ENCODE results near the gene DGKI.

Gene DGKI

DNA sequence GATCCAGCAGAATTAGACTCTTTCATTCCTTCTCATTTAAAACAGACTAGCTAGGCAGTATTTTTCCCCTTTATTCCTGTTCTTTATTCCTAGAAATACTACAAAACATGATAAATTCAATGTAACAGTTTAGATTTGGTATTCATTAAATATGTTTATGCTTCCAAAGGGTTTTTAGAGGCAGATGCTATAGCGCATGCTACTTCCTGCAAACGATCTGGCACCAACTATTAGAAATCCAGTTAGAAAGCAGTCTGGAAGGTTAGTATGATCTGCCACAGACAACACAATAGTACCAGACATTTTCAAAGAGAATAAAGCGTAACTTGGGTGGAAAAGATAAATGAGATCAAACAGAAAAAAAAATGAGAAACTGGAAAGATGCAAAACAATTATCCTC, 439.7 kb downstream of the DGKI start:
- H3K27ac ChIP-seq = no peak overlapping the region
- DNase-seq (ENCODE audit: low read depth, low spot score) = no peak

DNA sequence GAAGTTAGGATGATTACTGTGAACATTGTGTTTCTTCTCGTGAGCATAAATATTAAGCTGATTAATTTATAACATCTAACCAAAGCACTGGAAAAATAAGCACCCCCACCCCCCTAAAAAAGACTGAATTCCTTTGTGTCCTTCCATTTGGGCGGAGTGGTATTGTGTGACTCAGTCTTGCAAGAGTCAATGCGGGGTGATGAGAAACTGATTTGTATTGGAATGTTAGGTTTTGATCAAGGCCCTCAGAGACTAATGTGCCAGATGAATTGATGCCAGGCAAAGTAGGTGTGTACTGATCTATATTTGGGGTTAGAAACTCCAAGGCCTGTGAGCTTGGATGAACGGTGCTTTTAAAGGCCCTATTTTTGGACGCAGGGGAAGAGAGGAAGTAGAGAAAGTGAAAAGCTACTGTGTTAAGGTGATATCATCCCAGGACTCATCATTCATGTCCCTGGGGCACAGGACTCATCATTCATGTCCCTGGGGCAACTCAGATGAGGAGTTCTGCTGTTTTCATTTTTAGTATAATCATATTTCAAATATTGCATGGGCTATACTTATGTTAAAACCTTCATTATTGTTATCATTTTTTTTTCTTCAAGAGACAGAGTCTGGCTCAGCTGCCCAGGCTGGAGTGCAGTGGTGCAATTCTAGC, 442.0 kb downstream of the DGKI start:
- no peak for DNase-seq (ENCODE audit: low read depth, low spot score)
- H3K27ac ChIP-seq = no peak overlapping the region

DNA sequence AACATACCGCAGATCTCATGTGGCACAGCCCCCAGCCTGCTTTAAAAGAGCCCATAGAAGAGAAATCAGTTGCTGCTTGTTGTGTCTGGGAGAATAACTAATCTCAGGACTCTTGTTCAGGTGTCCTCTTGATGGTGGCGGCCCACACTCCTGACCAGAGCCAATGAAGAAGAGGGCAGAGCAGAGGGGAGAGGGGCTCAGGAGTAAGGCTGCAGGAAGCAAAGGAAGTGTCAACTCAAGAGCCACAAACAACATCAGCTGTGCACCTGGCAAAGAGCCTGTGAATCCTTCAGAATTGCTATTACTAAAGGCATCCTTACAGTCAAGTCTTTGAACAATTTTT, 443.4 kb downstream of the DGKI start:
- H3K27ac ChIP-seq = no peak overlapping the region
- DNase-seq (ENCODE audit: low read depth, low spot score) = no peak

DNA sequence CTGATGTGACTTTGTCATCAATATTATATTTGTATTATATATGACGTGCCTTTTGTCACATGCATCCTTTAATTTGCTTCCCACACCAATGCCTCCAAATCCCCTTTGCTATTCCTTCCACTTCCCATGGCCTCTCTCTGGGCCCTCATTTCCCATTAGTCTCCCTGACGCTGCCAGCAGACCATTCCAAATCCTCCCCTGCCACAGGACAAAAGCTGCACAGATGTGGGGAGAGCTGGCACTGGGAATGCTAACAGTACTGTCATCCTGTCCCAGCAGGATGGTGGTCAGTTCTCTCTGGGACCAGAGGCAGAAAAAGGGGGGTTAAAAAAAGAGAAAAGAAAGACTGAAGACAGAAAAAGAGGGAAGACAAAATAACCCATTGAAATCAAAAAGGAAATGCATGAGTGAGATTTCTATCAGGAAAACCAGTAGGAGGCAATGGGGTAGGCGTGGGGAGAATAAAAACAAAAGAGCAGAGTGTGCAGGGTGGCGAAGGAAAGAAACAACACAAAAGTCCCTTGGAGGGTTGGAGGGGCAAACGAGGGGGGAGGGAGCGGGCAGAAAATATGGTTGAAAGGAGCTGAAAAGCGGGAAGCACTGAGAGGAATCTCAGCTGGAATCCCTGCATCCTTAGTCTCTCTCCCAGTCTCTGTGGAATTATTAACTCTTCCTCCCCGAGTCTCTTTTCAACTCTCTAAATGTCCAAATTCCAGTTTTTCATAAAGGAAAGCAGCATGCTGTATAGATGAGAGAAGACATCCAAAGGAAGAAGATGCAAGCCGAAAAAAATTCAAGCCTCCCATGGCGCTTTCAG, 444.0 kb downstream of the DGKI start:
- no peak overlapping the region for H3K27ac ChIP-seq
- DNase-seq (ENCODE audit: low read depth, low spot score) = no peak

DNA sequence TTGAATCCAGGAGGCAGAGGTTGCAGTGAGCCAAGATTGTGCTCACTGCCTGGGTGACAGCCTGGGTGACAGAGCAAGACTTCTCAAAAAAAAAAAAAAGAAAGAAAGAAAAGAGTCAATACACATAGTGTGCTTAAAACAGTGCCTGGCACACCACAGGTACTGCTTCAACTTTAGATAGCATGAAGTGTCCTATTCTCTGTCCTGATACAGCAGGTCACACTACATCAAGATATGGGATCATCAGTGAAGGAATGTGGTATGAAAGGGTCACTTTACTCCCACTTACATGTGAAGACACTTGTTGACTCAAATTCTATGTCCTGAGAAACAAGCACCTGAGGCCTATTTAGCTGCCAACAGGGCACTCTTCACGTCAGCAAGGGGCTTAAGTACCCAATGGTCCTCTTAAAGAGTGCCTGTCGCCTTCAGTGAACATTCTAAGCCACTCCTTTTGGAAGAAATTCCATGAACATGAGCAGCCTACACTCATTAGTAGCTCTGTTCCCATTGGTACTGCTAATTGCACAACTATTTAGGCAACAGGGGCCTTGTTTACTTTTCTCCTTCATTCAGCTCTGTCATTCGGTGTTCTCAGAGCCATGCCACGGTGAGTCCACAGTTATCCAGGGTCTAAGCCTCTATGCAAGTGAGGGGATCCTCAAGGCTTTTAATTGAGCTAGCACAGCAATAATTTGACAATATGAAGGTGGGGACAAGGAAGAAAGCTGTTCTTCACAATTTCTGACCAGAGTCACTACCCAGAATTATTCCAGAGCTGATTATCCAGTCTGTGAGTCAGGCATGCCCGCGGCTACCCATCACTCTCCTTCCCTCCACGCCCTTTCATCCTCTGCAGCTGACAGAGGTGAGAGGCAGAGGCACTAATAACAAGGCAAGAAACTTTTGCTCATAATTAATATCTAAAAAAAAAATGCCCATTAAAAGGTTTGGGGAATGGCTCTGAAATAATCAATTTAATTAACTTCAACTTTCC, 446.6 kb downstream of the DGKI start:
- H3K27ac ChIP-seq = no peak overlapping the region
- DNase-seq (ENCODE audit: low read depth, low spot score) = no peak

DNA sequence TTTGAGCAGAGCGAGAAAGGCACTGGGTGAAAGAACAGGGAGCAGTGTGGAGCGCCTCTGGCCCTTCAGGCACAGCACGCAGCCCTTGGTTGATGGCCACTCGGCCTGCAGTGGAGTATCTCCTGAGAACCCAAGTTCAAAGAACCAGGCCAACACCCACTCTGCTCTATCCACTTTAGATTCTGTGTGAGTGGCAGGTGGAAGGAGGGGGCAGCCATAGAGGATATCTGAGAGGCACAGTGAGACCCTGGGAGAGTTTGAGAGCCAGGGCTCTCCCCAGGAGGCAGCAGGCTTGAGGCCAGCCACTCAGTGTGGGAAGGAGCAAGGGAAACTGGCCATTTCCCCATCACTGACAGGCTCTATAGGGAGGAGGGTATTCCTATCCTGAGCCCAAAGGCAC, 450.7 kb downstream of the DGKI start:
- H3K27ac ChIP-seq = no peak overlapping the region

DNA sequence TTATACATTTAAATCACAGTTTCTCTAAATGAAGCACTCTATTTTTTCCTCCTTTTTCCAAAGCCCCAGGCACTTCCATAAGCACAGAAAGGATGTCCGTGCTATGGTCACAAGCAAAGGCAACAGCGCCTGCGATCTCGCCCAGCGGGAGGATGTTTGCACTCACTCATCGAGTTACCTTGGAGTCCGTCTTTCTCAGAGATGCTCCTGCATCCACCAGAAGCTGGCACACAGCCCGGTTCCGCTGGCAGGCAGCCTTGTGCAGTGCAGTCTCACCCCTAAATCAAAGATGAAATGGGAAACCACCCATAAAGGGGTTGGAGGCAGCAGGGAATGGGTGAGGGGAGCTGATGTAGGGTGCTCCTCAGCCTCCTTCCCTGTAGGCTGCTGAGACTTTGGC, 451.4 kb downstream of the DGKI start:
- H3K27ac ChIP-seq = no peak overlapping the region
- DNase-seq (ENCODE audit: low read depth, low spot score) = no peak

More for the DNA sequence above, 450.7 kb downstream of the DGKI start:
- DNase-seq (ENCODE audit: low read depth, low spot score) = no peak

DNA sequence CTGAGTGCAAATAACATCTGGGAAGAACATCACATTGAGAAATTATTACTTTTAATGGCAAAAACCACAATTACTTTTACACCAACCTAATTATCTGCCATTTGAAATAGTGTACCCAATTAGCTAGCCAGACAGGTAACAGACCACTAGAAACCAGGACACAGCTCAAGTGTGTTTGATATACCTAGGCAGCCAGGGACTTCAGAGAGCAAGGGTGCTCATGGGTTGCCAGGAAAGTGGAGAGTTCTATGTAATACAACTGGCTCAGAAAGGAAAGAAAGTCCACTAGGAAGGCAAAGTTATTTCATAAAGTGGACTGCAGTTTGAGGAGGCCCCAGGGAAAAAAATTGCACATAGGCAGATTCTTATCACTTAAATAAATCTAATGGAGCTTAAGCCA, 453.2 kb downstream of the DGKI start:
- no peak overlapping the region for H3K27ac ChIP-seq
- no peak for DNase-seq (ENCODE audit: low read depth, low spot score)

DNA sequence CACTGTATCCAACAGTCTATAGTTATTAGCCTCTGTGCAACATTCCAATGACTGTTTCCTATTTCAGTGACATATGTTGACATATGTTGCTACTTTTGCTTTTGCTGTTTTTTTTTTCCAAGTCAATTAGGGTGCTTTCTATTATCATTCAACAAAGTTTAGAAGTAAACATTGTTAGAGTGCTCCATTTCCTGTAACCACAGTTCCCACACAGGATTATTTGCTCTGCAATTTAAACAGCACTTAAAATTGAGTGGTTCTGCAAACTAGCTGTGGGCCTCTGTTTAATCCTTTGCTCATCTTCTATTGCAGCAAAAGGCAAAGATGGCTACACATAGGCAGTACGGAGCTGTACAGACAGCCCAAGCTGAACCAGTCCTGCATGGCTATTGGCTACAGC, 456.7 kb downstream of the DGKI start:
- DNase-seq (ENCODE audit: low read depth, low spot score) = no peak

DNA sequence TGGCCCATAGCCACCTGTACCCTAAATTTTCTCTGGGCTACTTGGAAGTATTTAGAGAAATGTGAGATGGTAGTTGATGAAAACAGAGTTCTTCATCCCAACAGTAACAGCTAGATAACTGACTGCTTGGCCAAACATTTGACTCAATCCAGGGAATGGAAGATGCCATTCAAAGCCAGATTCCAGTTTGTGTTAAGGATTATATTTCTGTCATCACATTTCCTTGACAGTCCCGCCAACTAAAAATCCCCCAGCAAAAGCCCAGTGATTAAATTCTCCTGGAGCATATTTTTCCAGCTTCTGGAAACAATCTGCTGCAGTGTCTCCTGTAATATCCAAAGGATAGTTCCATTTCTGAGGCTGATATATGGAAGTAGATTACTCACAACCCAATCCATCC, 457.9 kb downstream of the DGKI start:
- DNase-seq (ENCODE audit: low read depth, low spot score) = no peak

More for the DNA sequence above, 456.7 kb downstream of the DGKI start:
- no peak overlapping the region for H3K27ac ChIP-seq

DNA sequence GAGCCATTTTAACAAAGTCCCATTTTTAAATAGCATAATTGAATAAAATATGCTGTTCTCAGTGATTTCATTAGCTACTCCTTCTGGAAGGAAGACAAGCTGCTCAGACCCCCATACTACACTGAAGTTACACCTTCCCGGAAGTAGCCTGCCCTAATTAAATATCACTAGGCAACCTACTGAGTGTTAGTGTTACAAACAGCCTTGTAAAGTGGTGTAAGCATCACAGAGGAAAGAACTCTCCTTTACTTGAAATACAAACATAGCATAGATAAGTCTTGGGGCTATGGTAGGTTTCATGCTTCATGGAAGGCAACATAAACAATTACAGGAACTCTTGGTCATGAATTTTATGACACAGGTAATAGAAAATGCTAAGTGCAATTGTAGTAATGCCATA, 459.8 kb downstream of the DGKI start:
- DNase-seq (ENCODE audit: low read depth, low spot score) = no peak
- no peak overlapping the region for H3K27ac ChIP-seq

More for the DNA sequence above, 457.9 kb downstream of the DGKI start:
- no peak overlapping the region for H3K27ac ChIP-seq

DNA sequence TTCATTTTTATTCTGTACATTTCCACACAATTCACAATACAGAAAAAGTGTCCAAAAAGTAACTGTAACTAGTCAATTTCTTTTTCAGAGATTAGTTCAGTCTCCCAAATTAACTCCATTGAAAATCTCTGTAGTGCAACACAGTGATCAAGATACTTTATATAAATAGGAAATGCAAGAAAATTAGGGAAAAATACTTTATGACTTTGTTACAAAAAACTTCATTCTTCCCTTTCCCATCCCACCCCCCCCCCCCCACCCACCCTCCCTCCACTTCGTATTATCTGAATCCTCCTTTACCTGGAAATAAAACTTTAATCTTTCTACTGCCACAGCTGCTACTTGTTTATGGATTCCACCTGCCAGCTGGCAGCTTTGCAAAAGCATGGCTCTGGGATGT, 465.7 kb downstream of the DGKI start:
- no peak overlapping the region for H3K27ac ChIP-seq
- DNase-seq (ENCODE audit: low read depth, low spot score) = no peak

DNA sequence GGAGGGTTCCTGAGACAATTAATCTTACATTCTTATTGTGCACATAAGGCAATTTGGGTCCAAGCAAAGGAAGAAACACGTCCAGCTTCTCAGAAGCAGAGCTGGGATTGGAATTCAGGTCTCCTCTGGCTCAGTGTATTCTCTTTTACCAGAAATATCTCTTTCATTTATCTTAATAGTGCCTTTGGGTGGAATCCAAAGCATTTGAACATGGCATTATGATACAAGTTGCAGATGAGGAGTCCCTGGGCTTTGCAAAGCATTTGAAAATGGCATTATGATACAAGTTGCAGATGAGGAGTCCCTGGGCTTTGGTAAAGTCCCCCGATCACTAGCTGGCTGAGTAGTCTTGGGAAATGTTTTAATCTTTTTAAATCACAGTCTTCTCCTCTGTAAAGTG, 473.3 kb downstream of the DGKI start:
- H3K27ac ChIP-seq = no peak overlapping the region
- DNase-seq (ENCODE audit: low read depth, low spot score) = no peak

DNA sequence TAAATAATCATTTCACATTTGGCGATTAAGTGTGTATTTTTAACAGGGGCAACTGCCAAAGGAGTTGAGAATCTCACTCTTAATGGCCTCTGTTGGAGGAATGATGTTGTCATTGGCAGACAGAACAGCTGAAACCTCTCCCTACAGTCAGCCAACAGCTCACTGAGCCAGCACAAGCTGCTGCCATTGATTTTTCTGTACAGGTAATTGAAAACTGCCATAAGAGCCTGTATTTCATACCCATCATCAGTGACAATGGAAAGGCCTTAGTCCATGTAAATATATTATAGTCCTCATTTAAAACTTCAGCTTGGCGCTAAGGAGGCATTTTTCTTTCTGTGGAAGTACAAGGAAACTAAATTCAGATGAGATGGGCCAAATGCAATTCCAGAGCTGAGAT, 475.2 kb downstream of the DGKI start:
- DNase-seq (ENCODE audit: low read depth, low spot score) = no peak
- H3K27ac ChIP-seq = no peak overlapping the region

DNA sequence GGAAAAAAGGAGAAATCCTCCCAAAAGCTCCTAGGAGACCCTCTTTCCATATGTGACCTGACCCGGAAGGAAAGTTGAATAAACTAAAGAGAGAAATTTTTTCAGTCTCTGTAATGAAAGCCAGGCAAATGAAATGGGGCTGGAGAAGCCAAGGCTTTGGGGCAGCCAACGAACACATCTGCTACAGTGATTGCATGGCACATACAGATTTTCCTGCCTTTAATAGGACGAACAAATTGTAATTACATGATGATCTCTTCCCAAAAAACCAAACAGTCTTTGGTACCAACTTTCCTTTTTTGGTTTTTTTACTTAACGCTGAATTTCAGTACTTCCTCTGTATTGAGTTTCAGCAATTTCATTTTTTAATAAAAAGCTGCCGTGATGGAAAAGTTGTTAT, 479.8 kb downstream of the DGKI start:
- no peak overlapping the region for H3K27ac ChIP-seq
- no peak for DNase-seq (ENCODE audit: low read depth, low spot score)

DNA sequence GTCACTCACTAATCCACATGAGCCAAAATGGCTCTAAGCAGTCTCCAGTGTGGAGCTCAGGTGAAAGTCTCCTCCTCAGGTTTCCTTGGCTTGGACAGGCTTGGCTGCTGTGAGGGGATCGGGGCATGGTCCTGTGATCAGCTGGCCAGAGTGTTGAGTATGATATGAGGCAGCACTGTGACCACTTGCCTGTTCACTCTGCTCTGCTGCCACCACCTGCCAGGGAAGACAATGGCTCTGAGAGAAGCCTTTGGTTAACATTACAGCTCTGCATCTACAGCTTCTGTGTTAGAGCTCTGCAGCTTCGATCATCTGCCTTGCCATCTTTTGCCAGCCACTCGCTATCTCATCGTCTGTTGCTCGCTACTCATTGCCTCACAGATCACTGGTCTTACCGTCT, 483.1 kb downstream of the DGKI start:
- no peak overlapping the region for H3K27ac ChIP-seq
- DNase-seq (ENCODE audit: low read depth, low spot score) = no peak

DNA sequence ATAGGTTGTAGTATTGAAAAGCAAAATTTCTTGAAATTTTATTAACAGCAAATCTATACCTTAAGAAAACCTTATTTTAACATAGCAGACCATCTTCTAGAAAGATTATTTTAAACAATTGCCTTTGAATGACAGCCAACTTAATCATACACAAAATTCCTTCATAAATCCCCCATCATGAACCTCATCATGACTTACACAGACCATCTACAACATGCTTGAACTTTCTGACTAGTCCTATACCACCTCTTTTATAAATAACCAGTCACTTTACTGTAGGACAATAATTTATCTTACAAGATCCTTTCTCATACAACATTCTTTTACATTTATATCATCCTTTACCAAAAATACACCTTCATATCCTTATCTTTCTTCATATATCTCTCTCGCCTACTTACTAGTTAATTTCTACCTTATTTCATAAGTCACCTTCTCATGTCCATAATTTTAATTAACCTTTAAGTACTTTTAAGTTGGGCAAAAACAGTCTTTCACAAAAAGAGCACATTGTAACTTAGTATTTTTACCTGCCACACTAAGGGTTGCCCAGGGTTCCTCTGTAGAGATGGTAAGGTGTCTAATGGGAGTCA, 486.6 kb downstream of the DGKI start:
- no peak overlapping the region for H3K27ac ChIP-seq
- no peak for DNase-seq (ENCODE audit: low read depth, low spot score)

DNA sequence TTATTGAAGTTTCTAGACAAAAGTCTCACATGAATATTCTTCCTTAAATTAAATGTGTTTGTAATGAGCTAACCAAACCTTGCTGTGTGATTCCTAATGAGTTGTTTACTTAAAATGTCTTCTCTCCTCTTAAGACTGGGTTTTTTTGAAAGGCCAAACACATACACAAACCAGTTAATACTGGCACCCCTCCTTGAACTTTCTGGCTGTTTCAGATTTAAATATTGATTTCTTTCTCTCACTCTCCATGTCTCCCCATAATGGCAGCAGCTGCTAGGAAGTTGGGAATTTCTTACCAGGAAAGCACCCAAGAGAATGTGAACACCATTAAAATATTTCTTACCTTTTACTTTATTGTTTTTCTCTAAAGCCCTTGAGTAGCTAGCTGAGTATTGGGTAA, 491.8 kb downstream of the DGKI start:
- DNase-seq (ENCODE audit: low read depth, low spot score) = no peak

DNA sequence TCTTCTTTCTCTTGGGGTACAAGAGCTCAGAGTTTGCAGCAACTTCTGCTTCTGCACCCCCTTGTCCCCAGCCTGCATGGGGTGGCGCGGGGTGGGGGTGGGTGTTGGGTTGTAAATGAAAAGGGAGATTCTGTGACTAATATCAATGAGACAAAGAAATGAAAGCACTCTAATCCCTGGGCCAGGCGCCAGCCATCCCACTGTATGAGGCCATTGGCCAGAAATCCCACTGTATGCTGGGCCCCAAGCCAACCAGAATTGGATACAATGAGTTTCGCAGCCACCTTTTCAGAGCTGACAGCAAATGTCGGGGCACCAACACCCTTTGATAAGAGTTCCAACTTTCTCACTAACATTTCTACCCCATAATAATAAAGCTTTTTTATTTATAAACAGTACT, 492.4 kb downstream of the DGKI start:
- H3K27ac ChIP-seq = no peak overlapping the region
- DNase-seq (ENCODE audit: low read depth, low spot score) = no peak

More for the DNA sequence above, 491.8 kb downstream of the DGKI start:
- no peak overlapping the region for H3K27ac ChIP-seq

DNA sequence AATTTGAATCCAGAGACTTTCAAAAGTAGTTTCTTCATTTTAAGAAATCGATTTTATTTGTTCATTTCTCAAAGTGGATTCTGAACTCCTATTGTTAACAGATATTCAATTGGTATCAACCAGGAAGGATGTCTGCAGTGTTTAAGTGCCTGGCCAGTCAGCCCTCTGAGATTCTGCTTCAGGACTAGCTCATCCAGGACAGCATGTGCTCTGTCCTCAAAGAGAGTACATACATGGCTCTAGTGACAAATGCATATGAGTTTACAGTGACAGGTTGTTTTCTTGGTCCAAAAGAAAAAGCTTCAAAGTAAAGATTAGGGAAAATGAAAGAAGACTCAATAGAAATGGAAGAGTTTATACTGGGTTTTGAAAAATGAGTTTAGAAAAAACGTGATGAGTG, 494.8 kb downstream of the DGKI start:
- DNase-seq (ENCODE audit: low read depth, low spot score) = no peak
- H3K27ac ChIP-seq = no peak overlapping the region
